T-cell (primary cell): ENCODE measurements around the gene ANKRD36B. TPM values are rescaled to one million over a fixed set of nuclear protein-coding genes. Genes with fewer than 3 reads are reported as not detected.
"Not testable (repeated sequence)": the region's sequence is repeated elsewhere in the genome, so short reads cannot be mapped to it uniquely, and the experiment has no call there.

ENCODE experiments used
- ATAC-seq, 4 experiments: fragments of 200-7000 bp in 3 of 4; fragments of 150-1000 bp in 1 of 4; cut with Tn5 transposase; replicated peaks in 1 of 4; 1 replicate in 3 of 4; 2 replicates in 1 of 4; pipeline ENCODE4 v1.10.0; 2021; ENCODE audit warnings: moderate library complexity in 3 of 4, mild to moderate bottlenecking in 2 of 4, moderate number of reproducible peaks in 1 of 4
- CTCF ChIA-PET, 2 donors: fragments of 300-600 bp; sonication (Branson Sonifier 250); formaldehyde crosslinking; loops; one replicate each; lab custom pipeline; 2022; ENCODE audit warnings: antibody characterized with exemption in 2 of 2; lab: Charles Lee
- POLR2A ChIA-PET, 2 donors: fragments of 300-600 bp; sonication (Branson Sonifier 250); formaldehyde crosslinking; loops; one replicate each; lab custom pipeline; 2022; ENCODE audit warnings: antibody characterized with exemption in 2 of 2; lab: Charles Lee
- DNase-seq, 35 experiments: peaks; one replicate each; pipeline versions ENCODE4 v3.0.0 to v3.0.0-alpha.2; 2013 to 2023
- H3K27ac ChIP-seq: one replicate; pipeline ENCODE4 v1.5.1; 2013; ENCODE audit warnings: low read length
- H3K27me3 ChIP-seq, 2 experiments: replicated peaks in 1 of 2; 1 replicate in 1 of 2; 2 replicates in 1 of 2; pipeline versions ENCODE4 v1.6.1 to v1.7.0; 2013; ENCODE audit warnings: low read length in 1 of 2, mixed read lengths in 1 of 2; ENCODE audit not compliant: control insufficient read depth in 2 of 2, insufficient read depth in 2 of 2; ENCODE audit errors: extremely low read depth in 1 of 2
- H3K36me3 ChIP-seq, 2 donors: 1 replicate in 1 of 2; 2 replicates in 1 of 2; pipeline versions ENCODE4 v1.6.1 to v1.7.0; 2013; ENCODE audit warnings: low read length in 1 of 2; ENCODE audit not compliant: control insufficient read depth in 2 of 2, insufficient read depth in 1 of 2; ENCODE audit errors: extremely low read depth in 1 of 2
- H3K4me1 ChIP-seq, 2 experiments: 1 replicate in 1 of 2; 2 replicates in 1 of 2; pipeline versions ENCODE4 v1.6.1 to v1.7.0; 2013; ENCODE audit warnings: low read length in 2 of 2, mixed read lengths in 1 of 2; ENCODE audit not compliant: insufficient read depth in 2 of 2, control insufficient read depth in 1 of 2; ENCODE audit errors: extremely low read depth in 1 of 2
- H3K4me3 ChIP-seq, 2 donors: 1 replicate in 1 of 2; 2 replicates in 1 of 2; pipeline versions ENCODE4 v1.5.1 to v1.7.0; 2013; ENCODE audit warnings: mild to moderate bottlenecking in 2 of 2, low read length in 1 of 2, moderate library complexity in 1 of 2; ENCODE audit not compliant: control insufficient read depth in 1 of 2; ENCODE audit errors: extremely low read depth in 1 of 2
- H3K9me3 ChIP-seq: 2 replicates; pipeline ENCODE4 v1.7.0; 2013
- H3K27ac Mint-ChIP-seq, 2 donors: one replicate each; pipeline ENCODE4 v1.8.0; 2020 to 2021; ENCODE audit warnings: mild to moderate bottlenecking in 2 of 2, mixed read lengths in 2 of 2
- H3K27me3 Mint-ChIP-seq, 2 donors: one replicate each; pipeline ENCODE4 v1.8.0; 2021 to 2022; ENCODE audit warnings: mixed read lengths in 2 of 2
- H3K36me3 Mint-ChIP-seq: one replicate; pipeline ENCODE4 v1.8.0; 2021; ENCODE audit warnings: mixed read lengths
- H3K4me1 Mint-ChIP-seq, 3 donors: one replicate each; pipeline ENCODE4 v1.8.0; 2020 to 2022; ENCODE audit warnings: mixed read lengths in 3 of 3, mild to moderate bottlenecking in 1 of 3
- H3K4me3 Mint-ChIP-seq, 3 donors: one replicate each; pipeline ENCODE4 v1.8.0; 2020 to 2022; ENCODE audit warnings: mild to moderate bottlenecking in 3 of 3, mixed read lengths in 3 of 3, moderate library complexity in 3 of 3
- H3K9me3 Mint-ChIP-seq, 3 donors: one replicate each; pipeline ENCODE4 v1.8.0; 2020 to 2022; ENCODE audit warnings: mixed read lengths in 3 of 3
- WGBS: methylation state at CpG from one replicate; pipeline ENCODE4 v1.1.5; 2013; ENCODE audit warnings: missing lambda C conversion rate; ENCODE audit not compliant: insufficient coverage; 5-methylcytosine and 5-hydroxymethylcytosine counted together
- total RNA-seq, 35 experiments: library from RNA in 6 of 35; stranded (reverse) in 6 of 35; fragments of 120-200 nt in 1 of 35; gene quantifications; one replicate each; pipeline versions ENCODE4 v1.2.1 to v1.2.4 and lab custom pipeline; 2013 to 2026

Gene ANKRD36B
- total RNA-seq, 5 donors from 2014 or later (not counting 1 experiment from before 2014, with no cell fraction given), result 52.0 to 88.2 (median 64.4) TPM

DNA sequence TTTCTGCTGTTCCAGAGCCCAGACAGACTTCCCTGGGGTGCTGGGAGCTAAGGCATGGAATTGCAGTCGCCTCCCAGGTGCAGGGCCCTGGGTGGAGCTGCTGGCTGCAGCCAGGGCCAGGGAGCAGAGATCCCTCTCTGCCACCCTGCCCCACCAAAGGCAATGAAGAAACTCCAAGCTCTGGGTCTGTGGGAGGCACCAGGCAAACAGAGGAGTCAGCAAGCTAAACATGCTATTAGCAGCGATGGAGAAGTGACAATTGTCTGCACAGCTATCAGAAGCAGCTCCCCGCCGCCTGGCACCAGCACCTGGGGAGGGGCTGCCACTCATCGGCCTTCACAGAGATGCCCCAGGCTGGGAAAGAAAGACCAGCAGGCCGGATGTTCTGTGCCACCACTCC is 28.2 kb upstream of the ANKRD36B start:
- DNase-seq (no peak), ATAC-seq (no peak)
- Histone ChIP-seq H3K27me3 (no peaks in the 10 kb centered on the region), H3K4me3 (no peak overlapping the region), H3K9me3 (no peaks in the 10 kb centered on the region), H3K36me3 (no peaks in the 10 kb centered on the region), H3K4me1 (no peaks in the 10 kb centered on the region), H3K27ac (no peak overlapping the region)
- ChIA-PET CTCF (no interaction called here), POLR2A (no interaction called here)
- Mint-ChIP-seq H3K9me3 (no peaks in the 10 kb centered on the region), H3K4me1 (no peaks in the 10 kb centered on the region), H3K4me3 (no peak overlapping the region), H3K27ac (no peak overlapping the region), H3K27me3 (no peaks in the 10 kb centered on the region), H3K36me3 (no peaks in the 10 kb centered on the region)
- 90% methylated on average over 6 of the region's 6 CpGs for WGBS

DNA sequence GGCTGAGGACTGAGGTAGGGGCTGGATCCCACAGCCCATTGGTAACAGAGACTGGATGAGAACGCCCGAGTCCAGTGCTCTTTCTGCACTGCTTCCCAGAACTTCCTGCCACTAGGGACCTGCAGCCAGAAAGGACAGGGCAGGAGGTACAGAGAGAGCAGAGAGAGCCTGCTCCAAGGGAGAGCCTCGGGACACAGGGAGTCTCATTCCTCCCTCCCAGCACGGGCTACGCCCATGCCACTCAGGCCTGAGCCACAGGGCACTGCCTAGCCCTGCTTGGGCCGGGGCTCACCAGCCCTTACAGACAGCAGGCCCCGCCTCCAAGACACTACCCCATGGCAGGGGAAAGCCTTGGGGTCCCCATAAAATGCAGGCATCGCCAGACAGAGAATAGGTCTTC is 26.1 kb upstream of the ANKRD36B start:
- no CpG with 5 or more reads among the region's 8 CpGs for WGBS
- ATAC-seq, H3K9me3 ChIP-seq, H3K4me1 ChIP-seq, H3K36me3 ChIP-seq, H3K27me3 Mint-ChIP-seq, H3K36me3 Mint-ChIP-seq, H3K4me1 Mint-ChIP-seq, H3K4me3 Mint-ChIP-seq, CTCF ChIA-PET, H3K27ac Mint-ChIP-seq, H3K27me3 ChIP-seq, H3K9me3 Mint-ChIP-seq, H3K4me3 ChIP-seq, H3K27ac ChIP-seq, DNase-seq, POLR2A ChIA-PET: not testable (repeated sequence)

DNA sequence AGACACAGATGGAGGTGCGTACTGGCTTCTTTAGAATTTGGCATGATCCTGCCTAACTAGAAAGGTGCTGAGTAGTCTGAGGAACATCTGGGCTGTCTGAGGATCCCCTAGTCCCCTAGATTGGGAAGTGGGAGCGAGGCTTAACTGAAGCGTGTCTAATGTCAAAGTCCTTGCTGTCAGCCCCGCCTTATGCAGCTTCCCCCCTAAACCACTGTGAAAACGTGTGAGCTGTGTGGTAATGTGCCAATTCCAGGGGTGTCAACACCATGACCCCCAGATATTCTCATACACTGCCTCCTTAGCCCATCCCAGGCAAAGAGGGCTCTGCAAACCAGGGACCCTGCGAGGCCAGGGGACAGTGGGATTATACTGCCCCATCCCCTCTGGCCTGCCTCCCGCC is 22.2 kb upstream of the ANKRD36B start:
- ATAC-seq, H3K4me1 Mint-ChIP-seq, CTCF ChIA-PET, H3K4me3 Mint-ChIP-seq, H3K36me3 Mint-ChIP-seq, H3K27me3 Mint-ChIP-seq, H3K27ac Mint-ChIP-seq, H3K9me3 Mint-ChIP-seq, H3K4me3 ChIP-seq, H3K27me3 ChIP-seq, H3K27ac ChIP-seq, H3K9me3 ChIP-seq, DNase-seq, POLR2A ChIA-PET, H3K36me3 ChIP-seq, H3K4me1 ChIP-seq: not testable (repeated sequence)
- no CpG with 5 or more reads among the region's 7 CpGs for WGBS

DNA sequence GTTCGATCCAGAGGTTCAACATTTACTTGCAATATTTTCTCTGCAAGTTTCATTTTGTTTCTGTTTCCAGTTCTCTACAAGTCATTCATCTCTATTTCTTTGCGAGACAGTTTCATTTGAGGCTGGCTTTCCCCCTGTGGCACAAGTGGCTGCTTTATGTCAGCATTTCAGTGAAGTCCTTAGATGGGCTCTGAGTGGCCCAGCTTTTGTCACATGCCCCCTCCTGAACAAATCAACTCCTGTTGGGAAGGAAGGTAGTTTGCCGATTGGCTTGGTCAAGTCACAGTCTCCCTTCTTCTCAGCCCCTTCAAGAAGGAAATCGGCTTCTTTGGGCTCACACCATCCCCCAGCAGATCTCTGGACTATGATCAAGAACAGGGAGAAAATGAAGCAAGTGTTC is 19.1 kb upstream of the ANKRD36B start:
- WGBS, result no CpG with 5 or more reads among the region's 4 CpGs
- H3K27me3 ChIP-seq, result not testable (repeated sequence)

DNA sequence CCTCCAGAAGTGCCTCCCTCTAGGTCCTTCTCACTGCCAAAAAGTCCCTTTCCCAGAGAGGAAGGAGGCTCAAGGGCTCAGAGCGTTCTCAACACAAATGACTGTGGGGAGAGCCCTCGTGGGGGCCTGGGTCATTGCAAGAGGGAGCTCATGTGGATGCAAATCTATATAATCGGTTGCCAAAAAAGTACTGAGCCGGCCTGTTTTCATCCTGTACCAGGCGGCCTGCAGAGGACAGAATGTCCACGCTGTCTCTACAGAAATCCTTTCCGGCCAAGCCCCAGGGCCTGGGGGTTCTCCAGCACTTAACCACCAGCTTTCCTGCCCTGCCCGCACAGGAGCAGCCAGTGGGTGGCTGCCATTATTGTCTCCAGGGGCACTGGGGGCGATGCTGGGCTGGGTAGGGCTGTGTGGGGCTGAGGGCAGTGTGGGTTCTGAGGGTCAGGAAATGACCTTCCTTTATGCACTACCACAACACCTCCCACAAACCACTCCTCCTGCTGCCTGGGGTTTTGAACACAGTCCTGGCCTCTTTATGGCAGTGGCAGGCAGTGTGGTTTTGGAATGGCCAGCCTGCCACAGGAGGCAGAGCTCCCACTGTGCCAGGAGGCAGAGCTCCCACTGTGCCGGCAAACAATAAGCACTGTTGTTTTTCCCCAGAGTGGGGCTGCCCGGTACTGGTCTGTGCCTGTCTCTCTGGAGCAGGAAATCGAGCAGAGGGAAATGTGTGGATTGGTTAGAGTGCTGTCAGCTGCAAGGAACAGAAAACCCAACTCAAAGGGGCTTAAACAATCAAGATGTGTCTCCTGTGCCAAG is 16.1 kb upstream of the ANKRD36B start:
- H3K4me3 ChIP-seq, DNase-seq, CTCF ChIA-PET, H3K4me1 ChIP-seq, POLR2A ChIA-PET, H3K36me3 ChIP-seq, H3K9me3 Mint-ChIP-seq, H3K27me3 Mint-ChIP-seq, H3K27ac Mint-ChIP-seq, H3K27me3 ChIP-seq, H3K4me3 Mint-ChIP-seq, H3K27ac ChIP-seq, H3K9me3 ChIP-seq, H3K36me3 Mint-ChIP-seq, ATAC-seq: not testable (repeated sequence)
- H3K4me1 Mint-ChIP-seq, result peaks cover 8 to 13% (median 10%) of the 10 kb centered on the region in 3 donors
- WGBS, result no CpG with 5 or more reads among the region's 12 CpGs

More for the DNA sequence above, 19.1 kb upstream of the ANKRD36B start:
- H3K9me3 ChIP-seq, ATAC-seq, H3K27ac Mint-ChIP-seq, POLR2A ChIA-PET, H3K9me3 Mint-ChIP-seq, H3K4me3 Mint-ChIP-seq, H3K4me3 ChIP-seq, DNase-seq, H3K4me1 Mint-ChIP-seq, H3K36me3 ChIP-seq, CTCF ChIA-PET, H3K27ac ChIP-seq, H3K27me3 Mint-ChIP-seq, H3K36me3 Mint-ChIP-seq, H3K4me1 ChIP-seq: not testable (repeated sequence)

DNA sequence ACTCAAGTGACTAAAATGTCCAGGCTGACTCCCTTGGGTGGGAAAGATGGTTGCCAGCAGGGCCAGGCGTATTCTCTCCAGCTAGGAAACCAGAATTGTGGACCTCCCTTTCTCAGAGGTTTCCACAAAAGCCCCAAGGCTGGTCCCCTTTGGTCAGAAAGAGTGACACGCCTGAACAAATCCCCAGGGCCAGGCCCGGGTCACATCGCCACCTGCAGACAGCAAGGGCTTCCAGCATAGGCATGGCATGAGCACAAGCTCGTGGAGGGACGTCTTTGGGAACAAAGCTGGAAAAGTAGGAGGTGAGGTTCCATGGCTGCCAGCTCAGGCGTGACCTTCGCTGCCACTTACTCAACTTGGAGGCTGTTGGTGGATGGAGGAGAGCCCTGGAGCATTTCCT is 15.4 kb upstream of the ANKRD36B start:
- H3K27ac Mint-ChIP-seq, H3K4me3 ChIP-seq, H3K9me3 Mint-ChIP-seq, H3K4me1 ChIP-seq, H3K4me3 Mint-ChIP-seq, H3K27me3 Mint-ChIP-seq, CTCF ChIA-PET, H3K9me3 ChIP-seq, H3K36me3 ChIP-seq, POLR2A ChIA-PET, H3K27me3 ChIP-seq, ATAC-seq, H3K36me3 Mint-ChIP-seq, DNase-seq, H3K27ac ChIP-seq: not testable (repeated sequence)
- no CpG with 5 or more reads among the region's 8 CpGs for WGBS
- H3K4me1 Mint-ChIP-seq, result peaks cover 8 to 17% (median 10%) of the 10 kb centered on the region in 3 donors
